ENCODE data around the gene DEFB123.

- TF ChIP-seq CTCF (conservative IDR thresholded peaks at IDR 0.05; ENCODE audit: low read length) (no peak), EZH2phosphoT487 (IDR thresholded peaks at IDR 0.05; ENCODE audit: borderline replicate concordance, low read depth, low read length) (no peak)
Observed at GRCh38 chr20:31474758-31475427, 34.5 kb downstream of the DEFB123 start, which contains the start of the genes DEFB124 and REM1.

All from OCI-LY7 (cell line).